Renal cortex interstitium (tissue), 3 donors: ENCODE data around the gene CHST8. TPM values are rescaled to one million over a fixed set of nuclear protein-coding genes. Genes with fewer than 3 reads are reported as not detected.

Source experiments
- polyA plus RNA-seq, 3 donors: library from polyadenylated mRNA; unstranded; fragments of 120-200 nt; gene quantifications; one replicate each; pipeline ENCODE4 v1.2.1, GENCODE V29; 2013; ENCODE audit not compliant: insufficient read length in 3 of 3

The CHST8 gene
- polyA plus RNA-seq, 3 donors: 0.09 to 0.44 (median 0.27) TPM

Other genes with a start within 250 kb of the CHST8 start
- 10 to 100 TPM; 17.5 to 23.7 (median 23.3) TPM for gene CEBPG, start 248.2 kb upstream of the CHST8 start, polyA plus RNA-seq
- gene PEPD, start 100.2 kb upstream of the CHST8 start, polyA plus RNA-seq: 100 to 1,000 TPM; 106 to 122 (median 112) TPM
- 10 to 100 TPM; 37.7 to 66.2 (median 53.9) TPM for gene KCTD15, start 174.9 kb downstream of the CHST8 start, polyA plus RNA-seq